NCI-H510A (cell line): ENCODE results near the gene L3MBTL3.

Source experiments
- DNase-seq: peaks from one replicate; lab custom pipeline; 2025; lab: John Stamatoyannopoulos, UW

The L3MBTL3 gene

DNA sequence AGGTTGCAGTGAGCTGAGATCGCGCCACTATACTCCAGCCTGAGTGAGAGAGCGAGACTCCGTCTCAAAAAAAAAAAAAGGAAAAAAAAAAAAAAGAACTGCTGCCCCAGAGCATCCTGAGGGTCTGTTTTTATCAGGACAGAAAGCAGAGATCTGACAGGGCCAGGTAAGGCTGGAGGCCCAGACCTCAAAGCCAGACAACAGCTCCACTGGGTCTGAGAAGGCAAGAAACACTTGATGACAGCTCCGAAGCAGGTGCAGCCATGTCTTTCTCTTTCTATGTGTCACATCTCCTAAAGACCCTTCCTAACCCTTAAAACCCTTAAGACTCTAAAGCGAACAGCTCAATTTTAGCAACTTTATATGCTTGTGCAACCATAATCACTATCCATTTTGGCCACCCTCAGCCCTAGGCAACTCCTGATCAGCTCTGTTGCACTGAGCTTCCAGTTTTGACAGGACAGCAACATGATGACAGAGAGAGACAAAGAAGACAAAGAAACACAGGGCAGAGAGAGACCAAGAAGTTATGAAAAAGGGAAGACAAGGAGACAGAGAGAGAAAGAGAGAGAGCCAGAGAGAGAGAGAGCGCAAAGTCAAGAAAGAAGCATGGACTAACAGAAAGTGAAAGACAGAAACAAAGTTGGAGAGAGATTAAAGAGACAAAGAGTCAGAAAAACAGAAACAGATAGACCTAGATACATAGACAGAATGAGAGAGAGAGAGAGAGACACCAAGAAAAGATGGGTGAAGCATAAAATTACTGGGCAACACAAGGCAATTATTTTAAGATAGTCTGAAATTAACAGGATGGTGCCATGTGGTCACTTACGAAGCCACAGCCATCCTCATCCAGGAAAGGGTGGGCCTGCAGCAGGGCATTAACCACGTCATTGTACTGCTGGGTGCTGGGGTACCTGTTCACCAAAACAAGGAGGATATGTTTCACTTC, 165.2 kb downstream of the L3MBTL3 start:
- DNase-seq, result no peak

DNA sequence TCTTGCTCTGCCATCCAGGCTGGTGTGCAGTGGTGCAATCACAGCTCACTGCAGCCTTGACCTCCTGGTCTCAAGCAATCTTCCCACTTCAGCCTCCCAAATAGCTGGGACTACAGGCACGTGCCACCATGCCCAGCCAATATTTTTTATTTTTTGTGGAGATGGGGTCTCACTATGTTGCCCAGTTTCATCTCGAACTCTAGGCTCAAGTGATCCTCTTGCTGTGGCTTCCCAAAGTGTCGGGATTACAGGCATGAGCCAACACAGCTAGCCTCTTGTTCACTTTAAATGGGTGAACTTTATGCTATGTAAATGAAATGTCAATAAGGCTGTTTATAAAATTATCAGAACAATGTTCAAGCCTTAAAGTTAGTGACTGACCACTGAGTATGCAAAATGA, 167.3 kb downstream of the L3MBTL3 start:
- DNase-seq, result no peak

DNA sequence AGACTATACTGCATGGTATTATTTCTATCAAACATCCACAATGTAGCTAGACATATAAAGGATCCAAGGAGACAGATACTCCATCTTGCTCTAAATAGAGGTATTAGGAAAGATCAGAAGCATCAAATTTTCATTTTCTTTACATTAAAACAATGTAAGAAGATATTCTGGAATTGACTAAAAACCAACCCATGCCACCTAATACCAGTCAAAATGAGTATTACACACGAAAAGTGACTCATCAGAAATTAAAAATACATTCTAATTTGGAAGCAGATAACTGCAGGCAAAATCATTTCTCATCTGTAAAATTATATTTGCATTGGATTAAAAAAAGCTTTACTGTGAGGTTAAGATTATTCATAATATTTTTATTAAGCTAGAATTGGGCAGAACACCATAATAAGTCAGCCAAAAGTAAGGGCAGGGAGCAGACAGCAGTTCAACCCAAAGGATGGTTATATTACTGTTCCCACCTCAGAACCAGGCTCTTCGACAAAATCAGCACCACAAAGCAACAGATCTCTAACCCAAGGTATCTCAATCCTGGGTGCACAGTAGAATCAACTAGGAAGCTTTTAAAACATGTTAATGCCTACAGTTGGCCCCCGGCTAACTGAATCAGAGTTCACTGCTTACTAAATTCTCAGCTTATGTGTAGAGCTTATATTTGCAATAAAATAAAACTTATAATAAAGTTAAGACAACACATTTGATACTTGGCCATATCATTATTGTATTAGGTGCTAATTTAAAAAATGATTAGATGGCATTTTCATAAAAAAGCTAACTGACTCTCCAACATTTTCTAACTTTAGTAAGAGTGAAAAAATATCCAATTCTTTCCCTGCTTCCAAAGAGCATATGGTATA, 169.2 kb downstream of the L3MBTL3 start:
- DNase-seq, result no peak

DNA sequence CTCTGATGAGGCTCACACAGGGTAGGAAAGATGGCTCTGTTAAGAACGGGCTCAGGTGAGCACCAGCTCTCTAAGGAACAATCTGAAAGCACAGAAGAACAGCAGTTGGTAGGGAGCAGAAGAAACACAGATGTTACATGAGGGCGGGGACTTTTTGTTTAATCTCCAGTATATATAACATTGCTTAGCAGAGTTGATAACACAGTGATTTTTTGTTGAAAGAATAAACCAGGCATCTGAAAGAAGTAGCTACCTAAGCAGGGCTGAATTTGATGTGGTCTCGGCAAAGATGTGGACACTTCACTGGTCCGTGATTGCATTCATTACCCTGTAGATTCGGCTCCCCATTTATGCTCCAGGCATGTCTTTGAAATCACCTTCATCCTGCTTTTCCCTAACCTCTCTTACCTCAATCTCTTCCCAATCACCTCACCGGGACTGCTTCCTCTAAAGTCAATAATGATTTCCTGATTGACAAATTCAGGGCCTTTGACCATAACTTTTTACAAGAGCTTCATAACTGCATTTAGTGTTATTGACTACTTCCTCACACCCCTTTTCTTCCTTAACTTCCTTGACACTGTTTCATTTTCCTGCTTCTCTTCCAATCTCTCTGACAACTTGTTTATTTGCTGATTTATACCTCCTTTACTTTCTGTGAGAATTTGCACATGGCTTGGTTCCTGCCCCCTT, 170.0 kb downstream of the L3MBTL3 start:
- no peak for DNase-seq

DNA sequence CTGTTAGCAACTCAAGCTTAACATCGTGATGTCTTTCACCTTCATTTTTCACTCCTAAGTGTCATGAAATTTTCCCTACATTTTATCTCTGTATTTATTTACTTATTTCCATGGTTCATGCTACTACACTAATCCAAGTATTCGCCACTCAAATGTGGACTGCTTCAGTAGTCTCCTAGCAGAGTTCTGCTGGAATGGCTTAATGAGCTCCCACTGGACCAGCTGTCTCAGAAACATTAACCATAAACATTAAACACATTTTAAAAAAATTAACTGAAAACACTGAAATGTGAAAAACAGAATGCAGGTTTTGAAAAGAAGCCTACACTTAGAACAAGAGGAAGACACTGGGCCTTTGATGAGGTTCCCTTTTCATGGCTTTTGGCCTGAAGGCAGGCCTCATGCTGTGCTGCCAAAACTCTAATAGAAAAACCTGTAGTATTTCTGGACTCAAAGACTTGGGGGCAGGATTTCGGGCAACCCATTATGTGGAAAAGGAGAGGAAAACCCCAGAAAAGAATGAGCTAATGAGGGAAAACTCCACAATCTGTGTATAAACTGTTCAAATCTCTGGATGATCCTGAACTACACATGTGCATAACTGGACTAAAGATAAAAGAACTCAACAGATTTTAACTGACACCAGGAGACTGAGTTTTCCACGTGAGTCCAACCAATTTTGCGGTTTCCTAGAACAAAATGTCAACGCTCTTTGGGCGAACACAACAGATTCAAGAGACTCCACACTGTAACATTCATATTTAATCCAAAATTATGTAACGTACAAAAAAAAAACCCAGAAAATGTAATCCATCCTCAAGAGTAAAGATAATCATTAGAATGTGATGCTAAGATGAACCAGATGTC, 171.4 kb downstream of the L3MBTL3 start:
- DNase-seq, result no peak
